ENCODE measurements around the gene SH3RF1.

The SH3RF1 gene

GRCh38 chr4:169139021-169139420, 131.7 kb downstream of the SH3RF1 start:
- in situ Hi-C loops (cut with MboI; ENCODE audit: low sequenced_read_pairs): no loop called here

- in situ Hi-C loops (cut with MboI; ENCODE audit: low sequenced_read_pairs): no loop called here
Observed at GRCh38 chr4:169137558-169137920, 133.2 kb downstream of the SH3RF1 start.

DNA sequence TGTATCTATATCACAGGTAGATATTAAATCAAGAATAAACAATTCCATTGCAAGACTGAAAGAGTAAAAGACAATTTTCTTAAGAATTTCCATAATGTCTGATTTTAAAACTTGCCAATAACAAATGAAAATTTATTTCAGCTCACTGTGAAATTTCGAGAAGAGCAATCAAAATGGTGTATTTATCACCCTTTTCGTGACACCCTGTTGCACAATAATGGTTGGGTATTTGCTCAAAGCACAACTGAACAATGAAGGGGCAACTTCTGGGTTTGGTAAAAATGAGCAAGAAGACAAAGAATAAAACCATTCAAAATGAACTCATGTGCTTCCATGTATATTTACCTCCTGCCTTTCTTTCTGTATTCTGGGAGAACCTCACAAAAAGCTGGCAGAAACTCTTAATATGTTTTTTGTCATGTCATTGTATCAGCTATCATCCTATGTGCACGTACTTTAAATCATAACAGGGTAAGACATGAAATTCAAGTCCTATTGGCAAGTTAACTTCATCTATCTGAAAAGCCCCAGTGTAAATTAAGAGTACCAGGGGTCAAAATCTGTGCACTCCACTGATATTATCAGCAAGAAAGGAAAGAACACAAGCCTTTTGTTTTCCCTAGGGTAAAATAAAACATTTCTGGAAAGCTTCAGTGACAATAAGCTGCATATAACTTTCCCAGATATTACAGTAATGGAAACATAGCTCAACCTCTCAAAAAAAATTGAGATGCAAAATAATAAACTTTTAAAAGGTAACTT, 133.8 kb downstream of the SH3RF1 start:
- in situ Hi-C loops (cut with MboI; ENCODE audit: low sequenced_read_pairs): no loop called here

DNA sequence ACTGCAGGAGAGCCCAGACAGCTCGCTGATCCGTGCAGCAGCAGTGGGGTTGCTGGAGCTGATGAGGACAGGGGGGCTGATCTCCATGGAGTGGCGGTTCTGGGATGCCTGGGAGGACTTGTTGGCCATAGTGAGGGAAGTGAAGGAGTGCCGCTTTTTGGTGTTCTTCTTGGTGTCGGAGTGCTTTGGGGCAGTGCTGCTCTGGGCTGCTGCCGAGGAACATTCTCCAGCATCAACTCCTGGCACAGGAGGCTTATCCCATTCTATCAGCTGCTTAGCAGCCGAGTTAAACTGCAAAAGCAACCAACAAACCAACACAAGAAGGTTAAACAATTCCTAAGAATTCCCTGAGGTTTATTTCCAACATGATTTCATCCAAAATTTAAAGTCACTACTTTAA, 134.4 kb downstream of the SH3RF1 start:
- in situ Hi-C loops (cut with MboI; ENCODE audit: low sequenced_read_pairs): no loop called here

DNA sequence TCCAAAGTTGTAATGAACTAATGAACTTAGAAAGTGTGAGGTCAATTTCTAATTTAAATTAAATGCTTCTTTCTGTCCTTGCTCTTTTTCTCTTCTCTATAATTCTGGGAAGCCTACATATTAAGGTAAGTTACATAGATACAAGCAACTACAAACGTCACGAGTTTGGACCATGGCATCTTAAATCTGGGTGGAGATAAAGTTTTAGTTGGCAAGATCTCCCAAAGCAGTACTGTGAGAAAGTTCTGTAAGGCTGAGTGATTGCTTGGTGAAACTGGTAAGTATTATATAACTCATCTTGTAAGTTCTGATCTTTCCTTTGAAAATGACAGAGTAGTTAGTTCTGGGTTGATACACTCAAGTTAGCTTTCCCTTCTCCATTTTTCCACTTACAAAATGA, 135.0 kb downstream of the SH3RF1 start:
- in situ Hi-C loops (cut with MboI; ENCODE audit: low sequenced_read_pairs): no loop called here

GRCh38 chr4:169133932-169134331, 136.8 kb downstream of the SH3RF1 start:
- in situ Hi-C loops (cut with MboI; ENCODE audit: low sequenced_read_pairs): no loop called here

GRCh38 chr4:169132561-169133305, 138.0 kb downstream of the SH3RF1 start:
- in situ Hi-C loops (cut with MboI; ENCODE audit: low sequenced_read_pairs): no loop called here

DNA sequence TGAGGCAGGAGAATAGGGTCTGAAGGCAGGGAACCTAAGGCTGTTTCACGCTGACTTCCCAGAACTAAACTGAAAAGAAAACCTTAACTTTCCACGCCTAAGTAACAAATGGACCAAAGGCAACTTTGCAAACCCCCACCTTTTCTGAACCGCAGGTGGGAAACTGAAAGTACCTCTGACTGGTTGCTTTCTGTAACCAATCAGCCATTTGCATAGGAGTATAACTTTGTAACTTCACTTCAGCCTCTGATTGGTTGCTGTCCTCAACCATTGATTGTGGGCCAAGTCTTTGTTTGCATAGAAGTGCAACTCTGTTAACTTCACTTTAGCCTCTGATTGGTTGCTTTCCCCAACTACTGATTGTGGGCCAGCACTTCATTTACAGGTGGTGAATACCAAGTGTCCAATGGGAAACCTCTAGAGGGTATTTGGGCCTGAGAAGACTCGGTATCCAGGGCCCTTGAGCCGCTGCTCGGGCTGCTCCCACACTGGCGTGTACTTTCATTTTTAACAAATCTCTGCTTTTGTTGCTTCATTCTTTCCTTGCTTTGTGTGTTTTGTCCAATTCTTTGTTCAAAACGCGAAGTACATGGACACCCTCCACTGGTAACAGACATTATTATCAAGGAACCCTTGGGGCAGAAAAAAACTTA, 139.1 kb downstream of the SH3RF1 start:
- in situ Hi-C loops (cut with MboI; ENCODE audit: low sequenced_read_pairs): no loop called here

DNA sequence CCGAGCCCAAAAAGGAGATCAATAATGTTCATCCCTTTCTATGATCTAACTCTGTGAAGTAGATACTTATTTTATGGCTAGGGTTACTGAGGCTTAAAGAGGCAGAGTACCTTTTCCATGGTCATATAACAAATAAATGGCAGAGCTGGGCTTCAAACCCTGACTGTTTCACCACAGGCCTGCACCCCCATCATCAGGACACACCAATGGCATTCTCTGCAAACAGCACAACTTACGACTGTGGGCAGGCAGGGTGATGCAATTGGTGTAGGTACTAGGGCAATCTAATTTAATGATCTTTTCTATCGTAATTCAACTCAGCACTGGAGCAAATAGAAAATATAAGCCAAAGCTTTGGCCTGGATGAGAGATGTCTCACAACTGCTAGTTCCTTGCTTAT, 141.9 kb downstream of the SH3RF1 start:
- in situ Hi-C loops (cut with MboI; ENCODE audit: low sequenced_read_pairs): no loop called here

DNA sequence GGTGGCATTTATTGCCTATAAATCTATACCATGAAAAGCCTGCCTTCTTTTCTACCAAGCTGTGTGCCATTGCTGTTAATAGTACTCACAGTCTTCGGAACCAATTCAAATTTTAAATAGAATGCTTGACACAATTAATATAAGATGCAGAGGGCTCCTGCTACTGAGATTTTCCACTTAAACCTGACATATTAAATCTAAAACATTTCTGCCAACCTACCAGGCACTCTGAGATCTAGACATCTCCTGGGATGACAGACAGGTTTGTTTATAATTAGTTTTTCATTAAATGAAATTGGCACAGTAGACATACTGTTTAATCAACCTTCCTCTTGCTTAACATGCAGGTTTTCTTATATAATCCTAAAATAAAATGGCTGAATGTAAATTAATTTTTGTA, 143.4 kb downstream of the SH3RF1 start:
- in situ Hi-C loops (cut with MboI; ENCODE audit: low sequenced_read_pairs): no loop called here

GRCh38 chr4:169124661-169125060, 146.1 kb downstream of the SH3RF1 start:
- in situ Hi-C loops (cut with MboI; ENCODE audit: low sequenced_read_pairs): no loop called here

DNA sequence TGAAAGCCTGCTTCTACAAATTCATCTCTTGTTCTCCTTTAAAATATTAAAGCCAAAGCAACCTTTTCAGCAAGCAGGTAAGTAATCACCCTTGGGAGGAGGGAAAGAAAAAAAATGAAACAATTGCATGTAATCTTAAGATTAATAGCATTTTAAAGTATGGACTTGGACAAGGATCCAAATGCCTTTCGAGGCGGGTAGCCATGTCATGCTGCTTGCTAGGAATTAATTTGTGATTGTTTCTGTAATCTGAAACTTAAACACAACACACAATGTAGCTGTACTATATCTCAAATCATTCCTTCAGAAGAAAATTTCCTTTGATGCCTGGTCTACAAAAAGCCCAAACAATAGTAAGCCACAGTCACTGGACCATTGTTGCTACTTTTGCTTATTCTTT, 148.3 kb downstream of the SH3RF1 start:
- in situ Hi-C loops (cut with MboI; ENCODE audit: low sequenced_read_pairs): no loop called here

DNA sequence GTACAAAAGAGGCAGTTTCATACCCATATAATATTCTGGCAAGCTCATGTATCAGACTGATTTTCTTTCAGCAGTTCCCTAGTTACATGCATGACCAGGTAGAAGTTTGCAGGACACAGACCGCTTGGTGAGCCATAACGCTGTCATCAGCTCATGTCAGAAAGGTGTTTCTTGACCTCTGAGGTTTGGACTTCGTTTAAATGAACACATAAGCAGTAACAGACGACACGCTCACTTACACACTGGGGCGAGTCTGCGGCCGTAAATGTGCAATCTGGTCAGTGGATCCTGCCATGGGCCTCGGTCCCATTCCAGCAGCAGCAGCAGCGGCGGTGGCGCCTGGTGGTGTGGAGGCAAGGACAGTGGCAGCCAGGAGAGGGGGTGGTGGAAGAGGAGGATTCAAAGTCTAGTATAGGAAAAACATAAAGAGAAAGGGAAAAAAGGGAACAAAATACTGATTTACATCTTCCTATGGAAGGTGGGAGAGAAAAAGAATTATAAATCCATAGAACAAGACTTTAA, 148.8 kb downstream of the SH3RF1 start:
- in situ Hi-C loops (cut with MboI; ENCODE audit: low sequenced_read_pairs): no loop called here

- in situ Hi-C loops (cut with MboI; ENCODE audit: low sequenced_read_pairs): no loop called here
Observed at GRCh38 chr4:169120624-169121023, 150.1 kb downstream of the SH3RF1 start.

GRCh38 chr4:169119536-169119935, 151.2 kb downstream of the SH3RF1 start:
- in situ Hi-C loops (cut with MboI; ENCODE audit: low sequenced_read_pairs): no loop called here

DNA sequence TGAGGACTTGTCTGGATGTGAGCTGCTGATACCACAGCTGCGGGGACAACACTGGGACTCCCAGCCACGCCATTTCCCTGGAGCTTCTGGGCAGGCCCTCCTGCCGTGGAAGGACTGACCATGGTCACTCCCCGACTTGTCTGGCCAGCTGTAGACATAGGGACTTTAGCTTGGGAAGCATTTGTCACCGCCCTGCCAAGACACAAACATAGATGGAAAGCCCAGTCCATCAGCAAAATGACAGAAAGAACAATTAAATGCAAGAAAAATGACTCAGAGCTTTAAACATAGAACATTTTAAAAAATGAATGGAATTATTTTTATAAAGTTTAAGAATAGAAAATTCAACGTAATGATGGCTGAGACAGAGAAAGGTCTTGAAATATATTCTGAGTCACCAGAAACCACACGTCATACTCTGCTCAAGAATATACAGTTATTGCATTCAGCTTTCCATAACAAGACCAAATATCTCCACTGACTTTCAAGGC, 153.1 kb downstream of the SH3RF1 start:
- in situ Hi-C loops (cut with MboI; ENCODE audit: low sequenced_read_pairs): no loop called here

DNA sequence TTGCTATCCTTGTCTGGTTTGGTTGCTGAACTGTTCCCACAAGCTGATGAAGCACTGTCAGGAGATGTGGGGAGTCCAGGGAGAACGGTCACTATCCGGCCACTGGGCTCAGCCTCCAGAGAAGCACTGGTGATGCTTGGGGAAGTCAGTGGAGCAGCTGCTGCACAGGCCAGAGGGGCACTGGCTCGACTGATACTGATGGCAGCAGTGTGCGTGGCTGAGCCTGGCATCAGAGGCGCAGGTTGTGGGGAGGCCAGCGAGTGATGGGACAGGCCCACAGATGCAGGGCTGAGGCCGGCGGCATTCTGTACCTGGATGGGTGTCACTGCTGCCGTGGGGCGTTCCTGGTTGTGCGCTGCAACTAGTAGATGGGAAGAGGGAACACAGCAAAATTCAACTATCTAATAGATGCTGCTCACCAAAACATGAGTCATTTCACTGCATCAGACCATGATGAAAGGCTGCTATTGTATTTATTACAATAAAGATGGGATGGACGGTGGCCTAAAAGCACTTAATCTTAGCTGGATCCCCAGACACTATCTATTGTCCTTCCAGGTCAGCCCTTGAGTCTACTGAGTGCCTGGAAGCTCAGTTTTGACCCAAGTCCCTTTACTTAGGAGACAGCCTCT, 154.4 kb downstream of the SH3RF1 start:
- in situ Hi-C loops (cut with MboI; ENCODE audit: low sequenced_read_pairs): no loop called here

DNA sequence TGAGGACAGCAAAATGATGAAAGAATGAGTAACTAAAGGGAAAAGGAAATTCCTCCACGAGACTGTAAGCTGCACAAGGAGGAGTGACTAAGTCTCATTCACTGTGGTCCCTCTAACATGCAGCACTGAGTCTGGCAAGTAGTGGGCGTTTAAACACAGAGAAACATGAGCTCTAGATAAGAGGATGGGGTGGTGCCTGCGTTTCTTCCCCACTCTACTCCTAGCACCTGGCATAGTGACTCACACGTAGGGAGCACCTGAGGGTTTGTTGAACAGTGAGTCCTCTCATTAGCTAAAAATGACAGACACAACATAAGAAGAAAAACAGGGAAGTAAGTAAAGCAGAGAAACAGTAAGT, 154.9 kb downstream of the SH3RF1 start:
- in situ Hi-C loops (cut with MboI; ENCODE audit: low sequenced_read_pairs): no loop called here

DNA sequence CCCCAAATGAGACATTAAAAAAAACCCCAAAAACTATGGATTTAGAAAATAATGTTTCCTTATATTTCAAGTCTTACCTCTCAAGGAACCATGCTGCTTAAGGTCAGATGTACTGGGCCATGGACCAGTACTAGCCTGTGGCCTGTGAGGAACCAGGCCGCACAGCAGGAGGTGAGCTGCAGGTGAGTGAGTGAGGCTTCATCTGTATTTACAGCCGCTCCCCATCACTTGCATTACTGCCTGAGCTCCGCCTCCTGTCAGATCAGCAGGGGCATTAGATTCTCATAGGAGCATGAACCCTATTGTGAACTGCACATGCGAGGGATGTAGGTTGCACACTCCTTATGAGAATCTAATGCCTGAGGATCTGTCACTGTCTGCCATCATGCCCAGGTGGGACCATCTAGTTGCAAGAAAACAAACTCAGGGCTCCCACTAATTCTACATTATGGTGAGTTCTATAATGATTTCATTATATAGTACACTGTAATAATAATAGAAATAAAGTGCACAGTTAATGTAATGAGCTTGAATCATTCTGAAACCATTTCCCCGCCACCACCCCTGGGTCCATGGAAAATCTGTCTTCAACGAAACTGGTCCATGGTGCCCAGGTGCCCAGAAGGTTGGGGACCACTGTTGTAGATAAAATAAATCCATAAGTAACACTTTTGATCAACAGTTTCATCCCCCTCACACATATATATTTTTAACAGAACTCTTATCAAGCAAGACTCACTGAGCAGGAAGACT, 155.4 kb downstream of the SH3RF1 start:
- in situ Hi-C loops (cut with MboI; ENCODE audit: low sequenced_read_pairs): no loop called here

- in situ Hi-C loops (cut with MboI; ENCODE audit: low sequenced_read_pairs): no loop called here
Observed at GRCh38 chr4:169114341-169114974, 156.3 kb downstream of the SH3RF1 start.

Data from HL-60/S4 treated with retinoic acid at 250 ng/mL for 4 days and 3 days (cell line).